Brain microvascular endothelial cell (primary cell): ENCODE results near the gene UBASH3B.

ENCODE experiments used
- DNase-seq: peaks from one replicate; pipeline ENCODE4 v3.0.0-alpha.2; 2020
- H3K27ac ChIP-seq: fragments of 250-450 bp; sonication (Bioruptor Pico); 2 replicates; pipeline ENCODE4 v1.5.1; 2020; ENCODE audit warnings: mild to moderate bottlenecking, moderate library complexity
- H3K27me3 ChIP-seq: fragments of 250-450 bp; sonication (Bioruptor Pico); replicated peaks from 2 replicates; pipeline ENCODE4 v1.5.1; 2020; ENCODE audit warnings: mild to moderate bottlenecking
- H3K36me3 ChIP-seq: fragments of 250-450 bp; sonication (Bioruptor Pico); replicated peaks from 2 replicates; pipeline ENCODE4 v1.5.1; 2020; ENCODE audit warnings: mild to moderate bottlenecking
- H3K4me3 ChIP-seq: 2 replicates; pipeline ENCODE4 v1.5.1; 2011; ENCODE audit warnings: low read depth, mild to moderate bottlenecking, control low read depth, low read length, moderate library complexity
- in situ Hi-C: cut with HindIII; loops from 2 replicates; pipeline ENCODE4 v1.10.0; 2017; ENCODE audit warnings: low sequenced_read_pairs, low pct_ligation_motif_present
- TF ChIP-seq, protein P1 (sequence below): IDR thresholded peaks from 2 replicates; pipeline ENCODE4 v1.5.1; 2011; ENCODE audit warnings: low read depth, mild to moderate bottlenecking, moderate library complexity, low read length, control low read depth, inconsistent platforms; ENCODE audit errors: missing control alignments

UBASH3B gene

DNA sequence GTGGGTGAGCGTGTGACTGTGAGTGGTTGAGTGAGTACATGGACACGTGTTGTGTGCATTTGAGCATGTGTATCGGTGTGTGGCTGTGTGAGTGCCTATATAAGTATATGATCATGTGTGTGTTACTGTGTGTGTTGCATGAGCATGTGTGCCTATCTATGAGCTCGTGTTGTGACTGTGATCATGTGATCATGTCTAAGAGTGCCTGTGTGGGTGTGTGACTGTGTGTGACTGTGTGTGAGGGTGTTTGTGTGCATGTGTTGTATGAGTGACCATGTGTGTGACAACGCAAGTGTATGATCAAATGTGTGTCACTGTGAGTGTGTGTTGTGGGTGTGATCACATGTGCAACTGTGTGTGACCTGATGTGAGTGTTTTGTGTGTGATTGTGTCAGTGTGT is 88.8 kb downstream of the UBASH3B start:
- in situ Hi-C loops: loop anchor here (25.0 kb wide), 1 partner anchor 107 kb away; no protein-coding TSS in a partner anchor
- DNase-seq: no peak
- Histone ChIP-seq H3K36me3 (no peaks in the 10 kb centered on the region), H3K4me3 (no peak overlapping the region), H3K27ac (no peak overlapping the region), H3K27me3 (no peaks in the 10 kb centered on the region)
- TF ChIP-seq, protein P1, sequence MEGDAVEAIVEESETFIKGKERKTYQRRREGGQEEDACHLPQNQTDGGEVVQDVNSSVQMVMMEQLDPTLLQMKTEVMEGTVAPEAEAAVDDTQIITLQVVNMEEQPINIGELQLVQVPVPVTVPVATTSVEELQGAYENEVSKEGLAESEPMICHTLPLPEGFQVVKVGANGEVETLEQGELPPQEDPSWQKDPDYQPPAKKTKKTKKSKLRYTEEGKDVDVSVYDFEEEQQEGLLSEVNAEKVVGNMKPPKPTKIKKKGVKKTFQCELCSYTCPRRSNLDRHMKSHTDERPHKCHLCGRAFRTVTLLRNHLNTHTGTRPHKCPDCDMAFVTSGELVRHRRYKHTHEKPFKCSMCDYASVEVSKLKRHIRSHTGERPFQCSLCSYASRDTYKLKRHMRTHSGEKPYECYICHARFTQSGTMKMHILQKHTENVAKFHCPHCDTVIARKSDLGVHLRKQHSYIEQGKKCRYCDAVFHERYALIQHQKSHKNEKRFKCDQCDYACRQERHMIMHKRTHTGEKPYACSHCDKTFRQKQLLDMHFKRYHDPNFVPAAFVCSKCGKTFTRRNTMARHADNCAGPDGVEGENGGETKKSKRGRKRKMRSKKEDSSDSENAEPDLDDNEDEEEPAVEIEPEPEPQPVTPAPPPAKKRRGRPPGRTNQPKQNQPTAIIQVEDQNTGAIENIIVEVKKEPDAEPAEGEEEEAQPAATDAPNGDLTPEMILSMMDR: no peak

DNA sequence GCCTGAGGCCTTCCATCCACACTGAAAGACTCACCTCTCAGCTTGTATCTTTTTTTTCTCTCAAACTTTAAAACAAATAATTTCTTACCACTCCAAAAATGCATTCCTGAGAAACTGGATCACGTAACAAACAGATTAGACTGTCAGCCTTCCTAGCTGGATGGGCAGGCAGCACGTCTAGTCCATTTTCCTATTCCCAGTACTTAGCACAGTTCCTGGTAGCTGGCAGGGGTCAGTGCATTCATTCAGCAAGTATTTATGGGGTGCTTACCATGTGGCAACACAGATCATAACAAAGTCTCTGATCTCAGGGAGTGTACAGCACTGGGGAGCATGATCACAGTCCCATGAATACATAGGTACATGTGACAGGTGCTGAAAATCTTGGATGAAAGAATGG is 89.6 kb downstream of the UBASH3B start:
- no peak overlapping the region for H3K4me3 ChIP-seq
- no peak overlapping the region for H3K27ac ChIP-seq
- DNase-seq: no peak
- in situ Hi-C loops: loop anchor here (25.0 kb wide), 1 partner anchor 108 kb away; no protein-coding TSS in a partner anchor
- TF ChIP-seq, protein P1: no peak
- no peaks in the 10 kb centered on the region for H3K36me3 ChIP-seq
- no peaks in the 10 kb centered on the region for H3K27me3 ChIP-seq

DNA sequence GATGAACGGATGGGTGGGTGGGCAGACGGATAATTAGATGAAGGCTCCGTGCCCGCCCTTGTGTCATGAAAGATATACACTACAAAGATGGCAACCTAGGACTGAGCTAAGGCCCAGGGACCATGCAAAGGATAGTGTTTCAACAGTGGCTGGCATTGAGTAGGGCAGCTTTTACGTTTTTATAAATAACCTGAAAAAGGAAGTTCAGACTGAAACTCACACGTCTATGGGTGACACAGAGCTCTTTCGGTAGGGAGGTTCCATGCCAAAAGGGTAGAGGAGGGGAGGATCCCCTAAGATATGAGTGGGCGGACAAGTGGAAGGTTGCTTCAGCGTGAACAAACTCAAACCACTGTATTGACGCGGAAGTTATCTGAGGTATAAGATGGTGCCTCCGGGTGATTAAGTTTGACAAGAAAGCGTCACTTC is 90.5 kb downstream of the UBASH3B start:
- Histone ChIP-seq H3K4me3 (no peak overlapping the region), H3K27ac (no peak overlapping the region)
- no peak for DNase-seq

DNA sequence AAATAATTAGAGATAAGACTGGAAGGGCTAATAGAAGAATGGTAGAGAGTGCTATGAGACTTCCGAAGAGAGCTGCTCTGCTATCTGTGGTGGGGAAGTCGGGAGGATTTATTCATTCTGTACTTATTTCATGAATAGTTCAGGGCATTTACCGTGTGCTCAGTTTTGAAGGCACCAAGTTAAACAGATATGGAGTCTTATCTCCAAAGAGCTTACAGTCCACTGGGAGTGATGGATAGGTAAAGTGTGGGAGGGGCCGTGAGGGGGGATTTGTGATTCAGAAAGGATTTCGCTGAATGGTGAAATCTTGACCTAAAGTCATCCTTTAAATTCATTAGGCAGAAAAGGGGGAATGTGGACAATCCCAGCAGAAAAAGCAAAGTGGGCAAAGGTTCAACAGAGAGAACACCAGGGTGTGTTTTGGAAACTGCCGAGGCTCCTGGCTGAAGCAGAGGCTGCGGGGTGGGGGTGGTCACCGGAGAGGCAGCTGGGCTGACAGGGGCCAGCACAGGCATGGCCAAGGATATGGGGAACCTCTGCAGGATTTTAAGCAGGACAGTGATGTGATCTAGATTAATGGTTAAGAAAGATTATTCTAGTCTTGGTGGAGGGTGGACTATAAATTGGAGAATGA is 91.2 kb downstream of the UBASH3B start:
- no peak overlapping the region for H3K4me3 ChIP-seq
- H3K27ac ChIP-seq: no peak overlapping the region
- H3K36me3 ChIP-seq: no peaks in the 10 kb centered on the region
- DNase-seq: no peak
- in situ Hi-C loops: loop anchor here (25.0 kb wide), 1 partner anchor 109 kb away; no protein-coding TSS in a partner anchor
- no peaks in the 10 kb centered on the region for H3K27me3 ChIP-seq
- TF ChIP-seq, protein P1: no peak

More for the DNA sequence above, 90.5 kb downstream of the UBASH3B start:
- in situ Hi-C loops: loop anchor here (25.0 kb wide), 1 partner anchor 109 kb away; no protein-coding TSS in a partner anchor
- TF ChIP-seq, protein P1: no peak
- Histone ChIP-seq H3K36me3 (no peaks in the 10 kb centered on the region), H3K27me3 (no peaks in the 10 kb centered on the region)

DNA sequence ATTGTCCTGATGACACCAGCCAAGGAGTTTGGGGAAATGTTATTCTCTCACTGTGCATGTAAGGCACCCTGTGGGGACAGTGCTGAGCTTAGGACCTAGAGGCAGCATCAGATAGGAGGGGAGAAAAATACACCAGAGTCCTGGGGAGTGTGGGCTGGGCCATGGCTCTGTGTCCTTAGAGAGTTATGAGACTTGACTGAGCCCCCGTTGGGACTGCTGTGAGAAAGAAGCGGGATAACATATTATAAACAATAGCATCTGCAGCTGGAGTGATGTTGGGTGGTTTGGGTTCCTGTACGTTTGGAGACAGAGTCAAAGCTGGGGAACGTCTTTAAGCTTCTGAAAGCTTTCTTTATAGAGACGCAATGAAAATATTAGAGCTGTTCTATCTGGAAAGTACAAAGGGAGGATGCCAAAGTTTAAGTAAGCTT is 91.8 kb downstream of the UBASH3B start:
- in situ Hi-C loops: loop anchor here (25.0 kb wide), 1 partner anchor 110 kb away; no protein-coding TSS in a partner anchor
- H3K27ac ChIP-seq: no peak overlapping the region
- no peak for DNase-seq
- H3K36me3 ChIP-seq: no peaks in the 10 kb centered on the region
- TF ChIP-seq, protein P1: no peak
- no peak overlapping the region for H3K4me3 ChIP-seq
- no peaks in the 10 kb centered on the region for H3K27me3 ChIP-seq
